Activated CD4-positive, alpha-beta T cell treated with anti-CD3 and anti-CD28 coated beads for 48 hours (primary cell): ENCODE data around the gene ALAD.

Experiments used
- DNase-seq: peaks from one replicate; pipeline ENCODE4 v3.0.0-alpha.2; 2020

Gene ALAD

GRCh38 chr9:113343732-113344231 lies 57.3 kb downstream of the ALAD start:
- no peak for DNase-seq

GRCh38 chr9:113341712-113342410 lies 59.2 kb downstream of the ALAD start:
- DNase-seq: no peak

DNA sequence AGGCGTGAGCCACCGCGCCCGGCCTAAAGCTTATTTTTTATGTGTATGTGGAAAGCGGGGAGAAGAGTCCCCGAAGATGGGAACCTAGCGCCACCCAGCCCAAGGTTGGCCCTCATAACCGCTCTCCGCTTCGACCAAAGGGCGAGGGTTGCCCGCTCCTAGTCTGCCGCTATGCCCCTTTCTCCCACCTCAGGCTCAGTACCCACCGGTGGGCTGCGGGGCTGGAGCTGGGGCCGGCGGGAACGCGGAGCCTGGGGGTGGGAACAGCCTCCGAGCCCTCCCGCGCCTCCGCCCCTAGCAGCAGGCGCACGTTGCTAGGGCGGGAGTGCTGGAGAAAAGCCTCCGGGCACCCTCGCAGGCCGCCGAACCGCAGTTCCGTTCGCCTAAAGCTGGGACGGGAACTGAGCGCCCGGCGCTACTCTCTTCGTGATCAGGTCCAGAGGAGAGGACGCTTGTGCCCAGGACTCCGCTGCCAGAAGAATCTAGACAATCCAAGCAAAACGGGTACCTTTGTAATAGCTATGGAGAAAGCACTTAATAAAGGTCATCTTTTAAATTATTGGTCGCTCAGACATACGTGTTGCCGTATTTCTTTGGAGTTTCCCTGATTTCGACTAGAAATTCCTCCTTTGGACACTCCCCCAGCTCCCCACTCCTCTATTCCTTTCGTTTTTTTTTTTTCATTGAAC lies 60.9 kb downstream of the ALAD start, which contains the start of gene WDR31:
Gene WDR31 (minus strand): TSS at position 265 of the 689 bp plus-strand sequence. CDS start 8,253 bp downstream, outside the sequence.
- peak; percentile 89 for DNase-seq

- no peak for DNase-seq
Observed at GRCh38 chr9:113337714-113338113, 63.4 kb downstream of the ALAD start.
